HepG2 (cell line): ENCODE results near the gene NBPF1. TPM values are rescaled to one million over a fixed set of nuclear protein-coding genes. Genes with fewer than 3 reads are reported as not detected.
A peak's percentile ranks its signal among the peaks of the same experiment; 100 is the strongest.
"Not testable (repeated sequence)": the region's sequence is repeated elsewhere in the genome, so short reads cannot be mapped to it uniquely, and the experiment has no call there.

ENCODE experiments used
- ARHGAP35 ChIP-seq: sonication (generic); formaldehyde crosslinking; IDR thresholded peaks from 2 replicates; pipeline ENCODE4 v1.9.0; 2022; ENCODE audit warnings: mild to moderate bottlenecking, inconsistent platforms, moderate library complexity, missing genetic modification reagents, borderline replicate concordance
- ARID4A ChIP-seq: sonication (generic); formaldehyde crosslinking; IDR thresholded peaks from 2 replicates; pipeline ENCODE4 v1.5.0; 2020; ENCODE audit warnings: mild to moderate bottlenecking, missing genetic modification reagents, borderline replicate concordance
- ARID5B ChIP-seq: IDR thresholded peaks from 2 replicates; pipeline ENCODE4 v1.4.0; 2020; ENCODE audit warnings: mild to moderate bottlenecking, missing genetic modification reagents
- DNMT3B ChIP-seq: conservative IDR thresholded peaks from 2 replicates; pipeline ENCODE4 v1.6.1; 2016; ENCODE audit warnings: missing biosample characterization, control low read depth
- FOSL2 ChIP-seq: sonication (generic); formaldehyde crosslinking; IDR thresholded peaks from 2 replicates; pipeline ENCODE4 v1.4.0; 2020; ENCODE audit warnings: missing genetic modification reagents
- GATAD2A ChIP-seq: IDR thresholded peaks from 2 replicates; pipeline ENCODE4 v1.6.1; 2016
- SIX4 ChIP-seq: sonication (generic); formaldehyde crosslinking; IDR thresholded peaks from 2 replicates; pipeline ENCODE4 v1.4.0; 2020; ENCODE audit warnings: missing genetic modification reagents
- ZBTB7B ChIP-seq: sonication (generic); formaldehyde crosslinking; IDR thresholded peaks from 2 replicates; pipeline ENCODE4 v1.4.0; 2020; ENCODE audit warnings: missing genetic modification reagents
- ZHX2 ChIP-seq, 2 experiments: sonication (generic) in 1 of 2; formaldehyde crosslinking in 1 of 2; IDR thresholded peaks; 2 replicates each; pipeline versions ENCODE4 v1.6.1 to v1.9.0; 2014 to 2022; ENCODE audit warnings: antibody characterized with exemption in 1 of 2, borderline replicate concordance in 1 of 2, inconsistent platforms in 1 of 2, low read depth in 1 of 2, missing genetic modification reagents in 1 of 2
- ZNF335 ChIP-seq: sonication (generic); formaldehyde crosslinking; IDR thresholded peaks from 2 replicates; pipeline ENCODE4 v1.4.0; 2020; ENCODE audit warnings: missing genetic modification reagents
- ZNF580 ChIP-seq: IDR thresholded peaks from 2 replicates; pipeline ENCODE4 v1.6.1; 2016; ENCODE audit warnings: low read depth, borderline replicate concordance
- ZNF644 ChIP-seq: IDR thresholded peaks from 2 replicates; pipeline ENCODE4 v1.6.1; 2016; ENCODE audit warnings: low read depth
- ZNF784 ChIP-seq: sonication (generic); formaldehyde crosslinking; IDR thresholded peaks from 2 replicates; pipeline ENCODE4 v1.5.1; 2020; ENCODE audit warnings: missing genetic modification reagents, mild to moderate bottlenecking, borderline replicate concordance
- polyA plus RNA-seq, 8 experiments: library from polyadenylated mRNA; depleted of rRNA in 3 of 8; stranded (reverse) in 7 of 8; unstranded in 1 of 8; fragments of >200 nt; fragmentation: Illumina TruSeq in 4 of 8; extraction: Trizol in 4 of 8; gene quantifications; 2 replicates each; pipeline versions ENCODE4 v1.2.1 to v1.2.3, GENCODE V29; 2011 to 2016; ENCODE audit warnings: low read depth in 4 of 8, missing spikeins in 1 of 8, mixed read lengths in 1 of 8; ENCODE audit not compliant: insufficient read depth in 1 of 8
- total RNA-seq, 5 experiments: library from RNA; depleted of rRNA; stranded (reverse); fragments of >200 nt; fragmentation: Illumina TruSeq; extraction: Trizol; gene quantifications; 2 replicates each; pipeline ENCODE4 v1.2.3, GENCODE V29; 2016; ENCODE audit warnings: low read depth in 1 of 5

NBPF1 gene
- total and polyA plus RNA-seq, 2 of the 13 experiments (the other 11 are each of a cell fraction or from before 2014, with no cell fraction given), result 30.3 to 35.6 TPM

GRCh38 chr1:16545682-16546095 lies 67.7 kb downstream of the NBPF1 start (continued):
- peak; percentile 27; the same call in 1 of the 2 replicates for TF ChIP-seq ARID4A
- TF ChIP-seq GATAD2A (CRISPR knock-in tag), result peak; percentile 88
- TF ChIP-seq ZHX2 (IDR thresholded peaks at IDR 0.05; ENCODE audit: low read depth), result not testable (repeated sequence)
- TF ChIP-seq ZHX2 (CRISPR knock-in tag; IDR thresholded peaks at IDR 0.05; ENCODE audit: borderline replicate concordance), result peak; percentile 65; the same call in 1 of the 2 replicates
- TF ChIP-seq FOSL2 (CRISPR knock-in tag), result peak; percentile 75
- peak; percentile 96 for TF ChIP-seq ZBTB7B (CRISPR knock-in tag)
- 0 out of 2 replicates have a peak, but pooled peaks have one; percentile 27 for TF ChIP-seq DNMT3B (CRISPR knock-in tag)
- TF ChIP-seq ZNF644 (CRISPR knock-in tag), result 0 out of 2 replicates have a peak, but pooled peaks have one; percentile 25
- TF ChIP-seq ZNF335 (CRISPR knock-in tag), result peak; percentile 70; the same call in 1 of the 2 replicates
- TF ChIP-seq ARHGAP35, result peak; percentile 30; the same call in 1 of the 2 replicates
- TF ChIP-seq SIX4 (CRISPR knock-in tag), result peak; percentile 45; the same call in 1 of the 2 replicates
- peak; percentile 89; the same call in 1 of the 2 replicates for TF ChIP-seq ZNF580 (CRISPR knock-in tag)
- TF ChIP-seq ARID5B (CRISPR knock-in tag), result peak; percentile 79
- TF ChIP-seq ZNF784 (CRISPR knock-in tag), result 0 out of 2 replicates have a peak, but pooled peaks have one; percentile 67
